COR-L47 (cell line): ENCODE results near the gene CEP112.
A peak's percentile ranks its signal among the peaks of the same experiment; 100 is the strongest.
"Not testable (repeated sequence)": the region's sequence is repeated elsewhere in the genome, so short reads cannot be mapped to it uniquely, and the experiment has no call there.

Experiments used
- DNase-seq: peaks from one replicate; lab custom pipeline; 2025; lab: John Stamatoyannopoulos, UW

The CEP112 gene

GRCh38 chr17:65776890-65777289 lies 415.0 kb downstream of the CEP112 start:
- DNase-seq = no peak

GRCh38 chr17:65774787-65775186 lies 417.1 kb downstream of the CEP112 start:
- DNase-seq = no peak

GRCh38 chr17:65772989-65773388 lies 418.9 kb downstream of the CEP112 start:
- DNase-seq = no peak

- no peak for DNase-seq
Observed at GRCh38 chr17:65771704-65772103, 420.2 kb downstream of the CEP112 start.

- no peak for DNase-seq
Observed at GRCh38 chr17:65763786-65764185, 428.1 kb downstream of the CEP112 start.

GRCh38 chr17:65762973-65763372 lies 429.0 kb downstream of the CEP112 start:
- no peak for DNase-seq

- DNase-seq = no peak
Observed at GRCh38 chr17:65759532-65759931, 432.4 kb downstream of the CEP112 start.

- DNase-seq = no peak
Observed at GRCh38 chr17:65756760-65757159, 435.2 kb downstream of the CEP112 start.

- DNase-seq = no peak
Observed at GRCh38 chr17:65755799-65756198, 436.1 kb downstream of the CEP112 start.

- DNase-seq = no peak
Observed at GRCh38 chr17:65754630-65755029, 437.3 kb downstream of the CEP112 start.

- DNase-seq = no peak
Observed at GRCh38 chr17:65754081-65754480, 437.9 kb downstream of the CEP112 start.

GRCh38 chr17:65753348-65753747 lies 438.6 kb downstream of the CEP112 start:
- DNase-seq = no peak

GRCh38 chr17:65751263-65751662 lies 440.7 kb downstream of the CEP112 start:
- no peak for DNase-seq

- DNase-seq = peak; percentile 85
Observed at GRCh38 chr17:65750631-65751115, 441.3 kb downstream of the CEP112 start.

GRCh38 chr17:65750166-65750565 lies 441.8 kb downstream of the CEP112 start:
- no peak for DNase-seq

- no peak for DNase-seq
Observed at GRCh38 chr17:65749479-65749878, 442.5 kb downstream of the CEP112 start.

GRCh38 chr17:65745241-65745640 lies 446.7 kb downstream of the CEP112 start:
- no peak for DNase-seq

GRCh38 chr17:65743308-65743655 lies 448.7 kb downstream of the CEP112 start:
- no peak for DNase-seq

GRCh38 chr17:65742403-65743307 lies 449.3 kb downstream of the CEP112 start:
- no peak for DNase-seq

- no peak for DNase-seq
Observed at GRCh38 chr17:65741710-65742109, 450.2 kb downstream of the CEP112 start.

- no peak for DNase-seq
Observed at GRCh38 chr17:65739034-65739433, 452.9 kb downstream of the CEP112 start.

GRCh38 chr17:65737451-65737850 lies 454.5 kb downstream of the CEP112 start:
- DNase-seq = no peak

- DNase-seq = no peak
Observed at GRCh38 chr17:65733314-65733713, 458.6 kb downstream of the CEP112 start.

- DNase-seq = not testable (repeated sequence)
Observed at GRCh38 chr17:65732667-65733066, 459.3 kb downstream of the CEP112 start.
